H1 (cell line): ENCODE measurements around the gene TOP3A. TPM values are rescaled to one million over a fixed set of nuclear protein-coding genes. Genes with fewer than 3 reads are reported as not detected.

Experiments
- CTCF ChIA-PET: fragments of 300-600 bp; sonication (Branson Sonifier 250); formaldehyde crosslinking; loops from one replicate; lab custom pipeline; 2021; ENCODE audit not compliant: partially characterized antibody; lab: Charles Lee
- POLR2A ChIA-PET: fragments of 300-600 bp; sonication (Branson Sonifier 250); formaldehyde crosslinking; loops from one replicate; lab custom pipeline; 2021; ENCODE audit warnings: inconsistent platforms; ENCODE audit not compliant: partially characterized antibody; lab: Charles Lee
- DNase-seq, 2 experiments: peaks; one replicate each; pipeline versions ENCODE4 v3.0.0 to v3.0.0-alpha.2; 2010 to 2022; ENCODE audit warnings: low spot score in 2 of 2, low read depth in 1 of 2, mixed read lengths in 1 of 2
- FAIRE-seq: peaks from 2 replicates; lab custom pipeline; 2011; peaks lifted over from hg19 to GRCh38; lab: Jason Lieb, UNC
- H2AFZ ChIP-seq: 2 replicates; pipeline ENCODE4 v1.8.1; 2012; ENCODE audit warnings: low read length, inconsistent platforms
- H2AK5ac ChIP-seq: 2 replicates; pipeline ENCODE4 v1.6.1; 2013; ENCODE audit warnings: low read depth, low read length
- H2BK120ac ChIP-seq: replicated peaks from 2 replicates; pipeline ENCODE3; 2013; ENCODE audit warnings: low read depth, low read length, inconsistent platforms
- H2BK12ac ChIP-seq: 2 replicates; pipeline ENCODE4 v1.6.1; 2013; ENCODE audit warnings: low read depth, low read length
- H2BK15ac ChIP-seq: 2 replicates; pipeline ENCODE4 v1.6.1; 2013; ENCODE audit warnings: low read length
- H2BK20ac ChIP-seq: 2 replicates; pipeline ENCODE4 v1.6.1; 2013; ENCODE audit warnings: low read length
- H2BK5ac ChIP-seq: 2 replicates; pipeline ENCODE4 v1.6.1; 2013; ENCODE audit warnings: low read depth, low read length
- H3K14ac ChIP-seq: 2 replicates; pipeline ENCODE4 v1.6.1; 2013; ENCODE audit warnings: inconsistent platforms; ENCODE audit not compliant: insufficient read length
- H3K18ac ChIP-seq: 2 replicates; pipeline ENCODE4 v1.6.1; 2013; ENCODE audit warnings: low read length; ENCODE audit errors: extremely low read depth
- H3K23ac ChIP-seq: 2 replicates; pipeline ENCODE4 v1.6.1; 2013; ENCODE audit warnings: inconsistent platforms; ENCODE audit not compliant: insufficient read length
- H3K23me2 ChIP-seq: 2 replicates; pipeline ENCODE4 v1.6.1; 2013; ENCODE audit warnings: low read depth, low read length
- H3K27ac ChIP-seq: 2 replicates; pipeline ENCODE4 v1.6.1; 2011; ENCODE audit warnings: low read depth, low read length, inconsistent platforms
- H3K27me3 ChIP-seq, 4 experiments: replicated peaks in 1 of 4; 1 replicate in 1 of 4; 2 replicates in 3 of 4; pipeline versions ENCODE4 v1.6.1 to v1.8.1; 2011 to 2013; ENCODE audit warnings: low read length in 3 of 4, mild to moderate bottlenecking in 3 of 4, inconsistent platforms in 2 of 4, mixed read lengths in 2 of 4, moderate library complexity in 1 of 4; ENCODE audit not compliant: control insufficient read depth in 3 of 4, insufficient read depth in 3 of 4; ENCODE audit errors: extremely low read depth in 1 of 4
- H3K36me3 ChIP-seq, 4 experiments: 2 replicates each; pipeline versions ENCODE4 v1.6.1 to v1.8.1; 2011 to 2013; ENCODE audit warnings: mild to moderate bottlenecking in 4 of 4, low read length in 3 of 4, moderate library complexity in 2 of 4, control low read depth in 1 of 4, inconsistent platforms in 1 of 4; ENCODE audit not compliant: insufficient read depth in 4 of 4, control insufficient read depth in 2 of 4
- H3K4ac ChIP-seq: replicated peaks from 2 replicates; pipeline ENCODE3; 2013; ENCODE audit warnings: low read length, low read depth, mixed read lengths, inconsistent platforms; ENCODE audit not compliant: insufficient read length
- H3K4me1 ChIP-seq, 4 experiments: replicated peaks in 1 of 4; 1 replicate in 1 of 4; 2 replicates in 3 of 4; pipeline versions ENCODE4 v1.6.1 to v1.8.1; 2011 to 2013; ENCODE audit warnings: low read length in 3 of 4, inconsistent platforms in 2 of 4, mixed read lengths in 1 of 4; ENCODE audit not compliant: insufficient read depth in 4 of 4, control insufficient read depth in 3 of 4
- H3K4me2 ChIP-seq, 2 experiments: 2 replicates each; pipeline versions ENCODE4 v1.6.1 to v1.8.1; 2011 to 2013; ENCODE audit warnings: low read depth in 2 of 2, low read length in 2 of 2, control low read depth in 1 of 2, inconsistent platforms in 1 of 2, mild to moderate bottlenecking in 1 of 2; ENCODE audit not compliant: insufficient read depth in 1 of 2
- H3K4me3 ChIP-seq, 4 experiments: fragments of 200-600, 300-600 bp in 1 of 4; sonication (generic), shearing (Covaris generic), sonication (Bioruptor Twin) in 1 of 4; 2 replicates each; pipeline versions ENCODE4 v1.5.1 to v1.8.1; 2011 to 2016; ENCODE audit warnings: low read length in 4 of 4, low read depth in 3 of 4, control low read depth in 2 of 4, inconsistent platforms in 2 of 4, mild to moderate bottlenecking in 2 of 4, mixed read lengths in 1 of 4, moderate library complexity in 1 of 4; ENCODE audit not compliant: insufficient read depth in 2 of 4; ENCODE audit errors: extremely low read depth in 1 of 4
- H3K56ac ChIP-seq: replicated peaks from 2 replicates; pipeline ENCODE3; 2013; ENCODE audit warnings: low read depth, mild to moderate bottlenecking, mixed read lengths, low read length, inconsistent platforms; ENCODE audit not compliant: insufficient read length
- H3K79me1 ChIP-seq: 2 replicates; pipeline ENCODE4 v1.6.1; 2013; ENCODE audit warnings: low read depth, low read length, control low read depth
- H3K79me2 ChIP-seq, 2 experiments: 2 replicates each; pipeline versions ENCODE4 v1.6.1 to v1.8.1; 2012 to 2013; ENCODE audit warnings: low read length in 2 of 2, mild to moderate bottlenecking in 2 of 2, inconsistent platforms in 1 of 2; ENCODE audit not compliant: insufficient read depth in 2 of 2, control insufficient read depth in 1 of 2
- H3K9ac ChIP-seq, 4 experiments: replicated peaks in 1 of 4; 1 replicate in 1 of 4; 2 replicates in 3 of 4; pipeline versions ENCODE4 v1.6.1 to v1.8.1; 2011 to 2013; ENCODE audit warnings: low read depth in 3 of 4, low read length in 3 of 4, control low read depth in 2 of 4, mild to moderate bottlenecking in 2 of 4, moderate library complexity in 2 of 4, inconsistent platforms in 1 of 4; ENCODE audit errors: extremely low read depth in 1 of 4
- H3K9me3 ChIP-seq, 2 experiments: 2 replicates each; pipeline versions ENCODE4 v1.6.1 to v1.8.1; 2012 to 2013; ENCODE audit warnings: mild to moderate bottlenecking in 2 of 2, moderate library complexity in 2 of 2, control low read depth in 1 of 2, inconsistent platforms in 1 of 2, low read depth in 1 of 2, low read length in 1 of 2, mixed read lengths in 1 of 2; ENCODE audit not compliant: insufficient read depth in 2 of 2
- H4K20me1 ChIP-seq, 2 experiments: replicated peaks in 1 of 2; 2 replicates each; pipeline versions ENCODE3 to v1.8.1; 2011 to 2013; ENCODE audit warnings: inconsistent platforms in 2 of 2, low read length in 2 of 2, mild to moderate bottlenecking in 1 of 2; ENCODE audit not compliant: insufficient read depth in 2 of 2, control insufficient read depth in 1 of 2
- H4K5ac ChIP-seq: 2 replicates; pipeline ENCODE4 v1.6.1; 2013; ENCODE audit warnings: low read length, low read depth, mixed read lengths, inconsistent platforms; ENCODE audit not compliant: insufficient read length
- H4K8ac ChIP-seq: 2 replicates; pipeline ENCODE4 v1.8.0; 2013; ENCODE audit warnings: mild to moderate bottlenecking, moderate library complexity, low read length, inconsistent platforms; ENCODE audit not compliant: insufficient read depth; ENCODE audit errors: extremely low read depth
- H4K91ac ChIP-seq: replicated peaks from 2 replicates; pipeline ENCODE3; 2013; ENCODE audit warnings: low read length, mixed read lengths, inconsistent platforms; ENCODE audit not compliant: insufficient read length
- JUND ChIP-seq: IDR thresholded peaks from 2 replicates; pipeline ENCODE4 v1.6.1; 2011; ENCODE audit warnings: mild to moderate bottlenecking, improper control_type of control experiment, low read length
- WGBS, 2 experiments: shearing (Covaris generic) in 1 of 2; methylation state at CpG; one replicate each; pipeline versions ENCODE4 v1.1.6 to v1.1.7; 2013 to 2015; ENCODE audit warnings: low lambda C conversion rate in 2 of 2, mixed read lengths in 2 of 2, inconsistent platforms in 1 of 2, low coverage in 1 of 2, missing lambda C conversion rate in 1 of 2; ENCODE audit not compliant: insufficient replicate concordance in 2 of 2, insufficient coverage in 1 of 2, insufficient read length in 1 of 2; ENCODE audit errors: extremely low coverage in 1 of 2, missing lambda C conversion rate in 1 of 2; 5-methylcytosine and 5-hydroxymethylcytosine counted together
- polyA plus RNA-seq, 7 experiments: library from polyadenylated mRNA; depleted of rRNA in 3 of 7; stranded (reverse) in 5 of 7; unstranded in 2 of 7; fragments of >200 nt in 5 of 7; fragments of 200-250 nt in 2 of 7; gene quantifications; 1 replicate in 5 of 7; 2 replicates in 1 of 7; 4 replicates in 1 of 7; pipeline versions ENCODE4 v1.2.1 to v1.2.3, GENCODE V29; 2011 to 2013; ENCODE audit warnings: missing spikeins in 2 of 7, mixed read lengths in 2 of 7
- total RNA-seq: library from RNA; stranded (reverse); fragmentation: NEBNext Ultra II Directional; extraction: Animal tissue kit (Norgen Biotek cat#: 25700); gene quantifications from 2 replicates; pipeline ENCODE4 v1.2.1, GENCODE V29; 2021

Gene TOP3A
- total and polyA plus RNA-seq, 2 of the 8 experiments (the other 6 are each of a cell fraction or from before 2014, with no cell fraction given): 23.4 to 54.3 TPM

DNA sequence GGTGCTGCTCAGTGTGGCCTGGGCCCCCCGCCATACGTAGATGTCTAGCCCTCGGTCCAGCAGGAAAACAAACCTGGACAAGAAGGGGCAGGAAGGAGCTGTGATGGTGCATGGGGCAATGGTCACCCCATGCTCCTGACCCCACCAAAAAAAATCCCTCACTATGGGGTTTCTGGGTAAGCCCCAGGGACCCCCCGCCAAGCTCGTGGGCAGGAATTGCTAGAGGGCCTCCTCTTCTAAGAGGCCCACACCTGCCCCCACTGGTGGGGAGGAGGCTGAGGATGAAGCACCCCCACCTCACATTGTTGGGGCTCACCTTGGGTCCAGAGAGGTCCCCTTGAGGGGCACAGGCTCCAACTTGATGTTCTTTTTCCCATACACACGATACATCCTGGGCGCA is 66.0 kb downstream of the TOP3A start:
- Histone ChIP-seq H2BK20ac (no peak overlapping the region), H4K5ac (no peak overlapping the region), H3K4me2 (no peak overlapping the region), H2BK15ac (no peak overlapping the region), H3K18ac (no peak overlapping the region), H3K23me2 (peaks cover 5% of the 10 kb centered on the region), H3K36me3 (peaks cover 37 to 65% (median 57%) of the 10 kb centered on the region in 4 experiments), H4K91ac (no peak overlapping the region), H4K20me1 (peaks cover 9 to 14% of the 10 kb centered on the region in 2 experiments), H3K27me3 (no peaks in the 10 kb centered on the region), H3K4me1 (peaks cover 0 to 16% (median 9%) of the 10 kb centered on the region in 4 experiments; a peak in 6 of 7 replicates), H2AFZ (no peak overlapping the region), H4K8ac (no peak overlapping the region), H3K9me3 (no peaks in the 10 kb centered on the region), H2BK120ac (no peak overlapping the region), H3K79me2 (no peaks in the 10 kb centered on the region), H3K9ac (no peak overlapping the region), H3K27ac (no peak overlapping the region), H3K4me3 (no peak overlapping the region), H3K56ac (no peak overlapping the region), H3K14ac (no peak overlapping the region), H3K79me1 (no peaks in the 10 kb centered on the region; the same call in 1 of the 2 replicates), H2BK12ac (no peak overlapping the region), H3K23ac (no peak overlapping the region), H2AK5ac (no peak overlapping the region), H2BK5ac (no peak overlapping the region), H3K4ac (no peak overlapping the region)
- FAIRE-seq: no peak
- ChIA-PET CTCF (interaction anchor here (0.9 to 4.0 kb wide), 21 partner anchors 8 to 98 kb away, joined by 3 to 30 read pairs (median 5); partner anchors contain the start of genes FLII and MIEF2), POLR2A (interaction anchor here (0.9 to 13.9 kb wide), 6 partner anchors 9 to 66 kb away, joined by 3 to 171 read pairs (median 6); partner anchors contain the start of genes ALKBH5, FLII and MIEF2)
- 96% methylated on average over 7 of the region's 7 CpGs; no CpG with 5 or more reads in 1 of the 2 experiments for WGBS, 2 experiments
- DNase-seq: no peak
- TF ChIP-seq JUND: no peak
